Measurements from ENCODE around the gene CBFA2T3.

GRCh38 chr16:88840600-88841215 is 136.3 kb downstream of the CBFA2T3 start:
- TF ChIP-seq CTCF (conservative IDR thresholded peaks at IDR 0.05) (no peak), ZFX (IDR thresholded peaks at IDR 0.05) (no peak)
